Right lobe of liver (tissue), 6 donors: ENCODE measurements around the gene TUBA8. TPM values are rescaled to one million over a fixed set of nuclear protein-coding genes. Genes with fewer than 3 reads are reported as not detected.

ENCODE experiments used
- ATAC-seq, 4 donors: fragments of 200-7000 bp; cut with Tn5 transposase; one replicate each; pipeline ENCODE4 v1.9.1; 2020; ENCODE audit warnings: mild to moderate bottlenecking in 4 of 4, moderate library complexity in 4 of 4
- DNase-seq, 3 donors: peaks; one replicate each; pipeline ENCODE4 v3.0.0-alpha.2; 2020
- H3K27ac ChIP-seq, 3 donors: fragments of 200-600 bp; one replicate each; pipeline ENCODE4 v1.8.0; 2022
- H3K27me3 ChIP-seq, 2 donors: fragments of 200-600 bp; one replicate each; pipeline ENCODE4 v1.8.0; 2022
- H3K36me3 ChIP-seq, 4 donors: fragments of 200-600 bp; sonication (generic) in 1 of 4; one replicate each; pipeline versions ENCODE4 v1.5.1 to v1.8.0; 2017 to 2022; ENCODE audit warnings: control low read depth in 1 of 4
- H3K4me1 ChIP-seq, 4 donors: fragments of 200-600 bp; sonication (generic) in 1 of 4; one replicate each; pipeline versions ENCODE4 v1.5.1 to v1.8.0; 2017 to 2022; ENCODE audit warnings: control low read depth in 1 of 4
- H3K4me3 ChIP-seq, 3 donors: fragments of 200-600 bp; one replicate each; pipeline ENCODE4 v1.8.0; 2022
- H3K9me3 ChIP-seq, 4 donors: fragments of 200-600 bp; sonication (generic) in 1 of 4; one replicate each; pipeline versions ENCODE4 v1.5.1 to v1.8.0; 2017 to 2022; ENCODE audit warnings: control low read depth in 1 of 4
- CTCF ChIP-seq, 4 donors: fragments of 200-600 bp in 3 of 4; fragments of 450-650 bp in 1 of 4; IDR thresholded peaks; one replicate each; pipeline versions ENCODE4 v1.5.1 to v1.8.0; 2016 to 2022; ENCODE audit warnings: antibody characterized with exemption in 4 of 4, mild to moderate bottlenecking in 2 of 4
- POLR2A ChIP-seq: fragments of 450-650 bp; IDR thresholded peaks from one replicate; pipeline ENCODE4 v1.6.1; 2017; ENCODE audit warnings: antibody characterized with exemption, mild to moderate bottlenecking
- WGBS: methylation state at CpG from one replicate; pipeline ENCODE4 v1.1.6; 2018; ENCODE audit warnings: low coverage, low lambda C conversion rate; ENCODE audit not compliant: insufficient coverage; ENCODE audit errors: missing lambda C conversion rate; 5-methylcytosine and 5-hydroxymethylcytosine counted together
- intact Hi-C, 2 donors: fragments of 100-400 bp; cut with DNase I; formaldehyde crosslinking; loops; one replicate each; pipeline versions ENCODE4 v1.11.2 to v1.14.1; 2022
- total RNA-seq, 6 experiments: library from RNA; depleted of rRNA in 2 of 6; stranded (reverse); fragments of >200 nt in 2 of 6; fragmentation: NEBNext Ultra II Directional in 3 of 6; extraction: Animal tissue kit (Norgen Biotek cat#: 25700) in 3 of 6; gene quantifications; one replicate each; pipeline versions ENCODE4 v1.1.0 to v1.2.4, GENCODE V29; 2016 to 2023
- donor health status: DM: no; HTN: yes; CAD: no.
- donor health status: DM: no; HTN: no; CAD: no.
- donor health status: DM: no; HTN: no; CAD: no.
- donor health status: DM: no; HTN: yes; CAD: no.
- donor health status: DM: no; HTN: yes; CAD: no.

The TUBA8 gene
- total RNA-seq, 6 experiments from 2014 or later = 0.58 to 4.8 (median 1.7) TPM

GRCh38 chr22:18096823-18097222 is 13.8 kb upstream of the TUBA8 start:
- DNase-seq (no peak), ATAC-seq (no peak)
- TF ChIP-seq POLR2A (no peak), CTCF (IDR thresholded peaks at IDR 0.05) (no peak)
- Histone ChIP-seq H3K9me3 (no peaks in the 10 kb centered on the region), H3K27me3 (no peaks in the 10 kb centered on the region), H3K36me3 (no peaks in the 10 kb centered on the region), H3K4me3 (no peak overlapping the region), H3K27ac (no peak overlapping the region), H3K4me1 (peaks cover 0 to 8% (median 3%) of the 10 kb centered on the region in 4 donors)
- WGBS = 90% methylated on average over 2 of the region's 3 CpGs
- intact Hi-C loops = no loop called here

GRCh38 chr22:18100781-18101180 is 9.8 kb upstream of the TUBA8 start:
- TF ChIP-seq POLR2A = no peak
- no peak for TF ChIP-seq CTCF (IDR thresholded peaks at IDR 0.05)
- DNase-seq (no peak), ATAC-seq (no peak)
- intact Hi-C loops = no loop called here
- no peaks in the 10 kb centered on the region for H3K27me3 ChIP-seq
- no peak overlapping the region for H3K4me3 ChIP-seq
- no peak overlapping the region for H3K27ac ChIP-seq
- WGBS = 92% methylated on average over 3 of the region's 3 CpGs
- H3K4me1 ChIP-seq = no peaks in the 10 kb centered on the region
- no peaks in the 10 kb centered on the region for H3K9me3 ChIP-seq
- H3K36me3 ChIP-seq = no peaks in the 10 kb centered on the region

GRCh38 chr22:18101536-18101935 is 9.1 kb upstream of the TUBA8 start:
- Histone ChIP-seq H3K36me3 (no peaks in the 10 kb centered on the region), H3K4me1 (no peaks in the 10 kb centered on the region), H3K27ac (no peak overlapping the region), H3K27me3 (no peaks in the 10 kb centered on the region), H3K4me3 (no peak overlapping the region), H3K9me3 (no peaks in the 10 kb centered on the region)
- DNase-seq = no peak
- TF ChIP-seq CTCF (IDR thresholded peaks at IDR 0.05) (no peak), POLR2A (no peak)
- WGBS = 53% methylated on average over 2 of the region's 4 CpGs
- intact Hi-C loops = no loop called here
- no peak for ATAC-seq

- intact Hi-C loops = no loop called here
- DNase-seq (no peak), ATAC-seq (no peak)
- 86% methylated on average over 12 of the region's 14 CpGs for WGBS
- Histone ChIP-seq H3K4me1 (no peaks in the 10 kb centered on the region), H3K27ac (no peak overlapping the region), H3K4me3 (no peak overlapping the region), H3K27me3 (no peaks in the 10 kb centered on the region), H3K36me3 (no peaks in the 10 kb centered on the region), H3K9me3 (no peaks in the 10 kb centered on the region)
- TF ChIP-seq POLR2A (no peak), CTCF (IDR thresholded peaks at IDR 0.05) (no peak)
Measured at GRCh38 chr22:18103527-18104269, 6.9 kb upstream of the TUBA8 start.
